ENCODE data around the gene TNFAIP2. TPM values are rescaled to one million over a fixed set of nuclear protein-coding genes. Genes with fewer than 3 reads are reported as not detected.
"Not testable (repeated sequence)": the region's sequence is repeated elsewhere in the genome, so short reads cannot be mapped to it uniquely, and the experiment has no call there.

TNFAIP2 gene
- total RNA-seq, 1 experiment from 2014 or later, result 157 TPM

DNA sequence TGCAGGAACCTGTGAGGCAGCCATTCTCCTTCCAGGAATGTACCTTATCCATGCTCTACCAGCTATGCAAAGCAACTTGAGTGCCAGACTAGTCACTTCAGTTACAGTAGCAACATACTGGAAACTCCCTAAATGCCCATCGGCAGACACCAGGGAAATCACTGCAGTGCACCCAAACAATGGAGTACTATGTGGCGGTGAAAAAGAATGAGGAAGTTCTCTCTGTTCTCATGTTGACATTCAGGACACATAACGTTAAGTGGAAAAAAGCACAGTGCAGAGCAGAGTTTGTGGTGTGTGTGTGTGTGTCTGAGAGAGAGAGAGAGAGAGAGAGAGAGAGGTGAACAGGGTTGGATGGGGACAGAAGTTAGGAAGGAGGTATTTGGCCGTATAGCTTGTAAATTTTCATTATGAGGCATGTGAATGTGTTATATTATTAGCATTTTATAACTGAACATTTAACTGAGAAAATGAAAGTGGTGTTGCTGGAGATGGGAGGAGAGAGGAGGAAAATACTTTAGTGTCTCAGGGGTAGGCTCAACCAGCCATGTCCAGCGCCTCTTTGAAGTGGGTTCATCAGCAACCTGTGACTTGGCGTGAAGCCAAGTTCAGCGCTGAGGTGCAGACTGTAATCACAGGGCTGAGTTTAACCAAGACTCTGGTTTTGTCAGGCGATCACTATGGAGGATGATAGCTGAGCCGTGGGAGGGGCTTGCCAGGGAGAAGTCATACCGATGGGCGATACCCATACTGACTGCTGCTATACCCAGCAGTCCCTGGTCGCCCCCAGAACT lies 17.3 kb downstream of the TNFAIP2 start:
- in situ Hi-C loops (cut with HindIII; ENCODE audit: low pct_unique_long_range_greater_than_20kb, low sequenced_read_pairs), result no loop called here
- peak; percentile 89 for DNase-seq (ENCODE audit: low read depth)

DNA sequence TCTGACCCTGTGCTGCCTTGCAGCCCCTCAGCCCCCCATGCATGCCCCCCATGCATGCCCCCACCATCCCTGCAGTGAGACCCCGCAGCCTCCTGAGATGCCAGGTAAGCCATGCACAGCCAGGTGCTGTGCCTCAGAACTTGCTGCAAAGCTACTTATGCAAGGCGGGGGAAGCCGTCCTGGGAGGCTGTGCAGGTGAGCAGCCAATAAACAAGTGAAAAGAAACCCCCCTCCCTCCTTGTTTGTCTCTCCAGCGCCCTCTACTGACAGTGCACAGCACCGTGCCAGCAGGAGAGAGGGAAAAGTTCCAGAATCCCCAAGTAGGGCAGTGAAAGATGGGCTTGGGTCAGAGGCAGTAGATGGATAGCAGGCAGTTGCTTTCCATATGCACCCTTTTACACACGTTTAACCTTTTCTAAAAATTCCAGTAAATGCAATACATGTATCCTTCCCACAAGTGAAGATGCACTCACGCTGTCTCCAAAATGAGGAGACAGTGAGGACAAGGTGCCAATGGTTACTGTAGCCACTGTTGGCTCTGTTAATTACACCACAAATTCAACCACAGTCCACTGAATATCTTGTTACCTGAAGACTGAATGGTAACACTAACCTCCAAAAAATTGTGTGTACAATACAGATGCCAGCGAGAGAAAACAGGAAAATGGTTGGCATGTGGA lies 18.0 kb downstream of the TNFAIP2 start:
- in situ Hi-C loops (cut with HindIII; ENCODE audit: low pct_unique_long_range_greater_than_20kb, low sequenced_read_pairs), result no loop called here
- peak; percentile 52 for DNase-seq (ENCODE audit: low read depth)

DNA sequence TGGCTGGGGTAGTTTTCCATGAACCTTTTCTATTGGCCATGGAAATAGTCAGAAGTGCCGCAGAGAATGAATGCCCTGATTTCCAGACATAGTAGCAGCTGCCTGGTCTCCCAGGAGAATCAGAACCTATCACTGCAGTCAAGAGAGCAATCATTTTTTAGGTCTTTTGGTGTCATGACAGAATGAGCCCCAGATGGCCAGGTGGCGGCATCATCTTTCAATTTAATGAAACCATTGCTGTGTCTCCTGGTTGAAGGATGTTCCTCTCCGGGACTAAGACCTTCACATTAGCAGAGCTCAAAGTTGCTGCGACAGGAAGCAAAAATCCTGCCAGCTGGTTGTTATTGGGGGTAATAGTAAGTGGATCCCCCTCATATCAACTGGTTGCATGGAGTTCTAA lies 18.8 kb downstream of the TNFAIP2 start:
- DNase-seq (ENCODE audit: low read depth), result no peak
- in situ Hi-C loops (cut with HindIII; ENCODE audit: low pct_unique_long_range_greater_than_20kb, low sequenced_read_pairs), result no loop called here

DNA sequence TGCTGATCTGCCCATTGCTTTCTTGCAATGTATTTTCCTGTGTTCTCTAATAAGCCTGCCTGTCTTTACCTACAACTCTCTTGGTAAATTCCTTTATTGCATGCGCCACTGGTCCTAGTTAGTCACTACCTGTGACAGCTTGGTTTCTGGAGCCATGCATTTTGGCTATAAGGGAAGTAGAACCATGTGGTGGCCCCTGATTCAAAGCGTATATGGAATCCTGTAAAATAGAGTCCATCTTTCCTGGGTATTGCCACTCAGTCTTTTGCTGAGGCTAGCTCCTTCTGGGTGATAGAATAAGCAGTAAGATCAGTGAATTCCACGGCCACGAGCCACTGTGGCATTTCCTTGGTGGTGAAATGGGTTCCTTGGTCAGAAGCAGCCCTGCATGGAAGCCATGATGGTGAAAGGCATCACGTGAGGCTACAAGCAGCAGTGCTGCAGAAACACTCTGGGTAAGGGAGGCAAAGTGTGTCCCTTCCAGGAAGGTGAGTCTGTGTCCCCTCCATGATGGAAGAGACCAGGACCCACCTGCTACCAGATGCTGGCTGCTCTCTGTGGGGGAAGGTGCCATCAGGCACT lies 19.6 kb downstream of the TNFAIP2 start:
- DNase-seq (ENCODE audit: low read depth), result no peak
- in situ Hi-C loops (cut with HindIII; ENCODE audit: low pct_unique_long_range_greater_than_20kb, low sequenced_read_pairs), result no loop called here

DNA sequence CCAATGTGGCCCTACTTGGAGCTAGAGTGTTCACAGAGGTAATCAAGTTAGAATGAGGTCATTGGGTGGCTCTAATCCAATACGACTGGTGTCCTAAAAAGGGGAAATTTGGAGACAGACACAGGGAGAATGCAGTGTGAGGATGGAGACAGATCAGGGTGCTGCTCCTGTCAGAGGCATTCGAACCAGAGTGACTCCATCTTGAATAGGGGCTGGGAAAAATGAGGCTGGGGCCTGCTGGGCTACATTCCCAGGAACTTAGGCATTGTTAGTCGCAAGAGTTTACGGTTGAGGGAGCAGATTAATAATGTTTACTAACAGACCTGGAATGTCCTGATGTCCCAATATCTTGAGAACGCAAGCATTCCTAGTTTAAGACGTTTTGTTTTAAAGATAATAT lies 20.2 kb downstream of the TNFAIP2 start:
- no peak for DNase-seq (ENCODE audit: low read depth)
- in situ Hi-C loops (cut with HindIII; ENCODE audit: low pct_unique_long_range_greater_than_20kb, low sequenced_read_pairs), result no loop called here

DNA sequence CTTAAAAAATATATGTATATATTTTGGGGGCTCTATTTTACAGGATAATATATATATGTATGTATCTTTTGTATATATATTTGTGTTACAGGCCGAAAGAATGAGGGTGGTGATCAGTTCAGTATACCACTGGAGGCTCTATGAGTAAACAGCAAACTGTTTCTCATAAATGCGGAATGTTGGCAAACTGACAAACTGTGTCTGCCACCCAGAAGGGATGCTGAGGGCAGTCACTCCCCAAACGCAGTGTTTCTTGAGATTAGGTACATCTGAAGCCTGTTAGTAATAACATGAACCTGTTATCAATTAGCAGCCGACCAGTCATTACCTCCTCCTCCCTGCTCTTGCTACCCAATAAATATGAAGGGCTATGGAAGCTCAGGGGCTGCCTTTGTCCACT lies 20.8 kb downstream of the TNFAIP2 start:
- in situ Hi-C loops (cut with HindIII; ENCODE audit: low pct_unique_long_range_greater_than_20kb, low sequenced_read_pairs), result no loop called here
- no peak for DNase-seq (ENCODE audit: low read depth)

DNA sequence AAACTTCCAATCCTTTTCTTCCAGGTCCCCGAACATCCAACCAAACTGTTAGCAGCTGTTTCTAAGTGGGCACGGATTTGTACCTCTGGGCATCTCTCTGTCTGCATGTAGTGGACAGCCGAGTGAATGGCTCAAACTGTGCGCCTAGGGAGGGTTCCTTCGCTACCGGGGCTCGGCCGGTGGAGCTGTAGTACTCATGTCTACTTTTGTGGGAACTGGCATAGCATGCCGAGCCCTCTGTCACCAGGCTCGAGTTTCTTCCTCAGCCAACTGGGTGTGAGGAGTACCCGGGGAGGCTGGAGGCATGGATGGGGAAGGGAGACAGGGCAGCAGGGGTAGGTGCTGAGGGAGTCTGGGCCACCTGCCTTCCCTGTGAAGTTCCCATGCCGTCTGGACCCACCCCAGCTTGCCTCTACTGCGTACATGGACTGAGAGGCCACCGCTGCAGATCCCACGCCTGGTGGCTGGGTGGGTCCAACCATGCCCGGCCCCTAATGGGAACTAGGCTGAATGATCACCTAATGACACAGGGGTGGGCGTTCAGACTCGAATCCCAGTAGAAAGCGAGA lies 23.0 kb downstream of the TNFAIP2 start:
- no peak for DNase-seq (ENCODE audit: low read depth)
- in situ Hi-C loops (cut with HindIII; ENCODE audit: low pct_unique_long_range_greater_than_20kb, low sequenced_read_pairs), result no loop called here

DNA sequence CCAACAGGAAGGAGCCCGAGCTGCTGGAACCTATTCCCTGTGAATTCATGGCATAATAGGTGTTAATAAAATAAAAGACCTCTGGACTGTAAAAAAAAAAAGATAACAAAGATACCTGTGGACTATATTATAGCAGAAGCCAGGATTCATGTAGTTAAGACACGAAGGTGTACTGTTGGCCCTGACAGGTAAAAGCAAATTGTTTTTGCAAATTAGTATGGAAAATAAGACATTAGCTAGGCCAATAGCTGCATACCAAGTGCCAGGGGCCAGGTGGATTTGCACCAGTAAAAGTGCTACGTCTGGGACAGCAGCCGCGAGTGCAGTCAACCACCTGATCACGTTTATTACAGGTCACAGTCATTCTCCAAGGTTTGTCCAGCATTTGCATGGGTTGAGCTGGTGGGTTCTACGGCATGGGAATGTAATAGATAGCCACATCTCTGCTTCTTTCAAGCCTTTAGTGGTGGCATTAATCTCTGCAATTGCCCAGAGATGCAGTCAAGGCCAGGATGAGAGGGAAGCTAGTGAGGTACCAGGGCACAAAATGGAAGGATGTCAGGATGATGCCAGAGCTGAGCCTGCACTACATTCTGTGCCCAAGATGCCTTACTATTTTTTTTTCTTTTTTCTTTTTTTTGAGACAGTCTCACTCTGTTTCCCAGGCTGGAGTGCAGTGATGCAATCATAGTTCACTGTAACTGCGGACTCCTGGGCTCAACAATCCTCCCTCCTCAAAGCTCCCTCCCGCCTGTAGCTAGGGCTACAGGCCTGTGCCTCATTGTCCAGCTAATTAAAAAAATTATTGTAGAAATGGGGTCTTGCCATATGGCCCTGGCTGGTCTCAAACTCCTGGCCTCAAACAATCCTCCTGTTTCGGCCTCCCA lies 26.3 kb downstream of the TNFAIP2 start:
- no peak for DNase-seq (ENCODE audit: low read depth)
- in situ Hi-C loops (cut with HindIII; ENCODE audit: low pct_unique_long_range_greater_than_20kb, low sequenced_read_pairs), result no loop called here

DNA sequence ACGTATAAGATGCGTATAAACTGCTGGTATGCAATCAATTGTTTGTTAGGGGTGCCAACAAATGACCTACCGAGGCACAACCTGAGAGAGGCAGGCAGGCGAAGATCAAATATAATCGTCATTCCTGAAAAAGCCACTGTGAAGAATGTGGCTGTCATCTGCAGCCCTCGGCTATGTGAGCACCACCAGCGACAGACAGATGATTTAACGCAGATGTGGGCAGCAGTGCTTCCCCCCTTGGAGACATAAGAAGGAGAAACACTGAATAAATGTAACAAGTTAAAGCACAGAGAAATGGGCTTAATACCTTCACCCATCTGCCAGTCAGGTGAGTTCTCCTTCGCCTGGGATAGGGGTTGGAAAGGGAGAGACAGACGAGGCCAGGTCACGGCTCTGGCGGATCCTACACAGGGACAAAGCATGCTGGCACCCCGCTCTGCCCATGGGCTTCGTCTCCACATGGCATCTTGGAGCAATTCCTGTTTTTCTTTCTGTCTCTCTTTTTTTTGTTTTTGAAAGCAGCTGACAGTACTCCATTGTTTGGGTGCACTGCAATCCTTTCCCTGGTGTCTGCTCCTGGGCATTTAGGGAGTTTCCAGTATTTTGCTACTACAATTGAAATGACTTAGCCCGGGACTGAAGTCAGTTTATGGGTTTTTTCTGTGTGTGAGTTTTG lies 28.1 kb downstream of the TNFAIP2 start:
- in situ Hi-C loops (cut with HindIII; ENCODE audit: low pct_unique_long_range_greater_than_20kb, low sequenced_read_pairs), result no loop called here
- no peak for DNase-seq (ENCODE audit: low read depth)

DNA sequence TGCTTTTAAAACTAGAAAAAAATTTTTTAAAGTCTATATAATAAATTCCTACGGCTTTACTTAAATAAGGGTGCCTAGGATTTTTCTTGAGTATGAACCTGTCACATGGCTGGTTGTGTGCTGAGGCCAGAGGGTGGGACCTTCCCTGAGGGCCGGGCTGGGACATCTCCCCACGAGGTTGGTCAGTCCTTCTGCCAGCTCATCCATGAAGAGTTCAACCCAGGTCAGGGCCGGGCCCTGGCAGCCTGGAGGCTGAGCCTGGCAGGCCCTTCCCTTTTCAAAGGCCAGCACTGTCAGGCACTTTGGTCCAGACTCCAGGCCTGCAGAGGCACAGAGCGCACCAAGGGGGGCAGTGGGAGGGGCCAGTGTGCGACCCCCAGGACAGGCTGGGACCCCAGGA lies 31.7 kb downstream of the TNFAIP2 start:
- peak; percentile 79 for DNase-seq (ENCODE audit: low read depth)
- in situ Hi-C loops (cut with HindIII; ENCODE audit: low pct_unique_long_range_greater_than_20kb, low sequenced_read_pairs), result no loop called here

DNA sequence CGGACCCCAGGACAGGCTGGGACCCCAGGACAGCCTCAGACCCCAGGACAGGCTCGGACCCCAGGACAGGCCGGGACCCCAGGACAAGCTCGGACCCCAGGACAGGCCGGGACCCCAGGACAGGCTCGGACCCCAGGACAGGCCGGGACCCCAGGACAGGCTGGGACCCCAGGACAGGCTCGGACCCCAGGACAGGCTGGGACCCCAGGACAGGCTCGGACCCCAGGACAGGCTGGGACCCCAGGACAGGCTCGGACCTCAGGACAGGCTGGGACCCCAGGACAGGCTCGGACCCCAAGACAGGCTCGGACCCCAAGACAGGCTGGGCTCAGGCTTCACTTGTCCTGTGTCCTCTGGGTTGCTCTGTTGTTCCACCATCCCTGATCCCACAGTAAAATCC lies 32.2 kb downstream of the TNFAIP2 start:
- in situ Hi-C loops (cut with HindIII; ENCODE audit: low pct_unique_long_range_greater_than_20kb, low sequenced_read_pairs); DNase-seq (ENCODE audit: low read depth): not testable (repeated sequence)

DNA sequence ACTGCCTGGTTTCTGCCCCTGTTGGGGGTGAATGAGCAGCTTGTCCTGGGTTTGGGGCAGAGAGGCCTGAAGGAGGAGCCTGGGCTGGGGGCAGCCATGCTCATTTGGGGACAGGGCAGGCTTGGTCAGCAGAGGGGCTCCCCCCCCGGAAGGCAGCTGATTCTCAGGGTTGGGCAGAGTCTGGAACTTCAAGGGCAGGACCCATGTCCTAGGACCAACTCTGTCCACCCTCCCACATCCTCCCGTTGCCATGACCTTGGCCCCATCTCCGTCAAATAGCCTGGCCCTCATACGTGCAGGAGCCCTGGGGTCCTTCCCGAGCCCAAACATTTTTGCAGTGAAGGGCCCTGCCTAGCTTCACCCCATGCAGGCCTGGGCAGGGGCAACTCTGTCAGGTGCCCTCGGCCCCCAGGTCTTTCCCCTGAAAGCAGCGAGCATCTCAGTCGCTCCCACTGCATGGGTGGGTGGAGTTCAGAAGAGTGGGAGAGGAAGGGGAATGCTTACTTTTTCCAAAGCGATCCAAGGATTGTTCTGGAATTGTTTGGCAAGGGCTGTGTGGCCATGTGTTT lies 32.6 kb downstream of the TNFAIP2 start:
- DNase-seq (ENCODE audit: low read depth), result no peak
- in situ Hi-C loops (cut with HindIII; ENCODE audit: low pct_unique_long_range_greater_than_20kb, low sequenced_read_pairs), result no loop called here

DNA sequence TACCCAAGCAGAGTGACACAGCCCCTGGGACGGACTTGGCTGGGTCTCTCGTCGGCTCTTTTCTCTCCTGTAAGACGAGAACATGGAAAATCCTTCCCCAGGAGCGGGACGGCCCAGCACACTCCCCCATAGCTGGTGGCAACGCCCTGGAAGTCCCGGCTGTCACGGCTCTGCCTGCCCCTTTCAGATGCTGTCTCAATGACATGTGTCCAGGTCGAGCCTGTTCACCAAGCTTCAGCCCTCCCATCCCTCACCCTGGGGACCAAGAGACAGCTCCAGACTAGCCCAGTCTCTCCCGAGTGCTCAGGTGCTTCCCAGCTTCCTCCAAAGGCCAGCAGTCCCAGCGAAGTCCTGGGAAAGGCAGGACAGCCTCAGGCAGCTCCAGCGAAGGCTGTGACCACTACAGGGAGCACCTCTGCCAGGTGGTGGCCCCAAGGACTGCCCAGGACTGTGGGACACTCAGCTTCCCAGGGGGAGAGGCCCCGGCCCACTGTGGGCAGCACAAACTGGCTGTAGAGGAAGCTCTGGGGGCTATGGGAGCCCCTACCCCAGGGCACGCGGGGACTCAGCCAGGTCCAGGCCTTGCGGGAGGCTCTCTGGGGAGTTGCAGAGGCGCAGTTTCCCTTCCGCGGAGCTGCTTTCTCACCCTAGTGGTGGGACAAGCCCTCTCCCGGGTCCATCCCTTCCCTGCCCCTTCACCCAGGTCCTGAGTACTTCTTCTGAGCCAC lies 33.6 kb downstream of the TNFAIP2 start:
- in situ Hi-C loops (cut with HindIII; ENCODE audit: low pct_unique_long_range_greater_than_20kb, low sequenced_read_pairs), result no loop called here
- no peak for DNase-seq (ENCODE audit: low read depth)

DNA sequence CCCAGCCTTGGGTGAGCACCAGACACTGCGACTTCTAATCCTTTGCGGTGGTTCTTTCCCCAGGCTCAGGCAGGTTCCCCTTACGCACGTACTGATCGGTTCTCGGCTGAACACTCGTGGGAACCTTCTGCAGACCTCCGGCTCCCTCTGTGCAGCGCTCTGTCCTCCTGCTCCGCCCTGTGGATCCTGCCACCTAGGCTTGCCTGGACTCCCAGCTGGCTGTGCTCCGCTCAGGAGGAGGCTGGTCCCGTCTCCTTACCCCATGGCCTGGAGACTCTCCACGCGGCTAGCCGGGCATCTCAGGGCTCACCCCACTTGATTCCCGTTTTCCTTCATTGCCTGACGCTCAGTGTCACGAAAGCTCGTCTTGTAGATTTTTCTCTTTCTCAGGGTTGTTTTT lies 34.7 kb downstream of the TNFAIP2 start:
- in situ Hi-C loops (cut with HindIII; ENCODE audit: low pct_unique_long_range_greater_than_20kb, low sequenced_read_pairs), result no loop called here
- DNase-seq (ENCODE audit: low read depth), result no peak

DNA sequence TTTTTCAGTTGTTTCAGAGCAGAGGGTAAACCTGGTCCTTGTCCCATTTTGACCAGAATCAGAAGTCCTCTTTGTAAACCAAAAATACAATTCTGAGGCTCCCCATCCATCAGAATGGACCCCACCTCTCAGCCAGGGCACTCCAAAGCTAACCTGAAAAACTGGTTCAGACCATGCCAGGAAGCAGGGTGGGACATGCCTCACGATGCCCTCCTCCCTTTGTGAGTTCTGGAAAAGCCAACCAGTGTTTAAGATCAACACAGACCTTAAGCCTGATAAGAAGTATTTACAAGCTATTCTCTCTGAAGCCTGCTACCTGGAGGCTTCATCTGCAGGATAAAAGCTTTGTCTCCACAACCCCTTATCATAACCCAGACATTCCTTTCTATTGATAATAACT lies 35.4 kb downstream of the TNFAIP2 start:
- DNase-seq (ENCODE audit: low read depth), result no peak
- in situ Hi-C loops (cut with HindIII; ENCODE audit: low pct_unique_long_range_greater_than_20kb, low sequenced_read_pairs), result no loop called here

DNA sequence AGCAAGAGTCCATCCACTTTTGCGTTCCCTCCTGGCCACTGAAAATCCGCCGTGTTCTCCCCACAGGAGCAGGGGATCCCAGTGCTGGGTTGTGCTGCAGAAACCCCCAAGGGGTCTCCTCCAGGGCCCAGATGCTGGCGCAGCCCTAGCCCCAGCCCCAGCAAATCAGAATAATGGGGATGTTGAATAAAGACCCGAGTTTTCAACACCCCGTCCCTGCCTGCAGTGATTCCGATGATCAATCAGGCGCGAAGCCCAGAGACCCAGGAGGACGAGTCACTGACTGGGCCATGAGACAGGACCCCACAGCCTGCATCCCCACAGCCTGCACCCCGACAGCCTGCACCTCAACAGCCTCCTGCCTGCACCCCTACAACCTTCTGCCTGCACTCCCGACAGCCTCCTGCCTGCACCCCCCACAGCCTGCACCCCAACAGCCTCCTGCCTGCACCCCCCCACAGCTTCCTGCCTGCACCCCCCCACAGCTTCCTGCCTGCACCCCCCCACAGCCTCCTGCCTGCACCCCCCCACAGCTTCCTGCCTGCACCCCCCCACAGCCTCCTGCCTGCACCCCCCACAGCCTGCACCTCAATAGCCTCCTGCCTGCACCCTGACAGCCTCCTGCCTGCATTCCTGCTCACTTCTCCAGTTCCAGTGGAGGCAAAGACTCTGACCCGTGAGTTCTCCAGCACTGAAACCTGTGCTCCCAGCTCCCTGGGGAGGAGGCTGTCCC lies 37.2 kb downstream of the TNFAIP2 start:
- no peak for DNase-seq (ENCODE audit: low read depth)
- in situ Hi-C loops (cut with HindIII; ENCODE audit: low pct_unique_long_range_greater_than_20kb, low sequenced_read_pairs), result no loop called here

All from Caki2 (cell line).